ENCODE results near the gene ACSL5. TPM values are rescaled to one million over a fixed set of nuclear protein-coding genes. Genes with fewer than 3 reads are reported as not detected.
A peak's percentile ranks its signal among the peaks of the same experiment; 100 is the strongest.
"Not testable (repeated sequence)": the region's sequence is repeated elsewhere in the genome, so short reads cannot be mapped to it uniquely, and the experiment has no call there.

ACSL5 gene
- total RNA-seq, 1 experiment from 2014 or later = 0.81 TPM

DNA sequence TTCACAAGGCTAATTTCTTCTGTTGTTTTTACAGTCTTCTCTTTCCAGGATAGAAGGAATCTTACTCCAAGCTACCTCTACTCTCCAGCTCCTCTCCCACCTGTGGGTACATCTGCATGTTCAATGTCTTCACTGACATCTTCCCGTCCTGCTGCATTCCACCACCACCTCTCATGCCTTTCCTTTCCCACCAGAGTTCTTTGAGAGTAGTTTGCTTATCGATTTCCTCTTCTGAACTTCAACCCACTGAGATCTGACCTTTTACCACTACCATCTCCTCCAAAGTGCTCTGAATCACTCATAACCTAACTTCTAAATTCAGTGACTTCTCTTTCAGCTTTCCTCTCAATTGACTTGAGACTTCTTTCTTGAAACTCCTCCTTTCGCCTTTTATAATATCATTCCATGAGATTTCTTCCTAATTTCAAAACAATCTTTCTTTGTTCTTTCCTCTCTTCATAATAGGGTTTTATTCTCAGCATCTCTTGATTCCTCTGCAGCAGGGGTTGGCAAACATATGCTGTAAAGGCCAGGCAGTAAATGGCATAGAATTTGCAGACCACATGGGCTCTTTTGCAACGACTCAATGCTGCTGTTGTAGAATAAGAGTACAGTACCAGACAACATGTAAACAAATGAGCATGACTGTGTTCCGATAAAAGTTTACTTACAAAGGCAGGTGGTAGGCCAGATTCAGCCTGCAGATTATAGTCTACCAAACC is 22.1 kb downstream of the ACSL5 start:
- in situ Hi-C loops (cut with HindIII; ENCODE audit: low sequenced_read_pairs) = no loop called here
- DNase-seq (ENCODE audit: low spot score) = no peak

GRCh38 chr10:112397592-112397991 is 23.7 kb downstream of the ACSL5 start:
- in situ Hi-C loops (cut with HindIII; ENCODE audit: low sequenced_read_pairs) = no loop called here
- no peak for DNase-seq (ENCODE audit: low spot score)

- no peak for DNase-seq (ENCODE audit: low spot score)
- in situ Hi-C loops (cut with HindIII; ENCODE audit: low sequenced_read_pairs) = no loop called here
Observed at GRCh38 chr10:112402917-112403316, 29.0 kb downstream of the ACSL5 start.

DNA sequence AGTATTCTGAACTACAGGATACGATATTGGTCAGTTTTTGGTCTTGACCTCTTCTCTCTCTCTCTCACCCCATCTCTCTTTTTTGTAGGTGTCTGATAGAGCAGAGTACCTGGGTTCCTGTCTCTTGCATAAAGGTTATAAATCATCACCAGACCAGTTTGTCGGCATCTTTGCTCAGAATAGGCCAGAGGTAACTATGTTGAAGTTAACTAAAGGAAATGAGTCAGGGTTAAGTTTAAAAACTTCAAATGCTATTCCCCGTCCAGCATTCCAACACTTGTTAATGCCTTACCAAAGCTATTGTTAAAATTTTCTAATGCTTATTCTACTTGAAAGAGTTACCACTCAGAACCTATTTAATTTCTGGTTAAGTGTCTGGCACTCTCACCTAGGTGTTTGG is 30.7 kb downstream of the ACSL5 start:
- in situ Hi-C loops (cut with HindIII; ENCODE audit: low sequenced_read_pairs) = no loop called here
- no peak for DNase-seq (ENCODE audit: low spot score)

- in situ Hi-C loops (cut with HindIII; ENCODE audit: low sequenced_read_pairs) = not testable (repeated sequence)
Observed at GRCh38 chr10:112406806-112407205, 32.9 kb downstream of the ACSL5 start.

GRCh38 chr10:112407696-112408095 is 33.8 kb downstream of the ACSL5 start:
- no peak for DNase-seq (ENCODE audit: low spot score)
- in situ Hi-C loops (cut with HindIII; ENCODE audit: low sequenced_read_pairs) = no loop called here

More at GRCh38 chr10:112406806-112407205, 32.9 kb downstream of the ACSL5 start:
- not testable (repeated sequence) for DNase-seq (ENCODE audit: low spot score)

GRCh38 chr10:112409299-112409698 is 35.4 kb downstream of the ACSL5 start:
- in situ Hi-C loops (cut with HindIII; ENCODE audit: low sequenced_read_pairs) = no loop called here

DNA sequence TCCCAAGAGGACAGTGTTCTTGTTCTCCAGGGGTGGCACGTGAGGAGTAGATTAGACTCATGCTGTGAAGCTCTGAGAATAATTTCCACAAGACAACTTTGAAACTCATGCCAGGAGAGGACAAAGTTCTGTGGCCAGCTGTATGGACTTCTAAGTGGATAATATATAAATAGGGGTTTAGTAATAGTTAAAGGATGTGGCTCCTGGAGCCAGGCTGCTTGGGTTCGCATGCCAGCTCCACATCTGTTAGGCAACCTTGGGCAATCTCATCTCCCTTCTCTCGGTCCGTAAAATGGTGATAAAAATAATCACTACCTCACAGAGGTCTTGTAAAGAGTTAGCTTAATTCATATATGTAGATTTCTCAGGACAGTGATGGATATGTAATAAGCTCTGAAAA is 35.8 kb downstream of the ACSL5 start:
- in situ Hi-C loops (cut with HindIII; ENCODE audit: low sequenced_read_pairs) = no loop called here
- DNase-seq (ENCODE audit: low spot score) = no peak

More at GRCh38 chr10:112409299-112409698, 35.4 kb downstream of the ACSL5 start:
- no peak for DNase-seq (ENCODE audit: low spot score)

GRCh38 chr10:112412696-112413095 is 38.8 kb downstream of the ACSL5 start:
- no peak for DNase-seq (ENCODE audit: low spot score)
- in situ Hi-C loops (cut with HindIII; ENCODE audit: low sequenced_read_pairs) = no loop called here

DNA sequence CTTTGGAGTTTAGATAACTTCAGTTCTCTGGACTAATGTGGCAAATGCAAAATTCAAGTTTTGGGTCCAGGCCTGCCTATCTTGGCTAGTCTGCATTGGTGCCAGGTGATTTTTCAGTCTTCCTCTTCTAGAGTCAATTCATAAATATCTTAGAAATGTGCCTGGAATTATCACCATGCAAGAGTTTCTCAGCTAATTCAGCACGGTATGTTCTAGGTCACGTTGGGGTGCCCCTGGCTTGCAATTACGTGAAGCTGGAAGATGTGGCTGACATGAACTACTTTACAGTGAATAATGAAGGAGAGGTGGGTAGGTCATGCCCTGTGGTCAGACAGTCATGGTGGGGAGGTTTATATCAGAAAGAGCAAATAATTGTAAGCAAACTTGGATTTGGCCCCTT is 47.8 kb downstream of the ACSL5 start:
- in situ Hi-C loops (cut with HindIII; ENCODE audit: low sequenced_read_pairs) = no loop called here
- DNase-seq (ENCODE audit: low spot score) = no peak

DNA sequence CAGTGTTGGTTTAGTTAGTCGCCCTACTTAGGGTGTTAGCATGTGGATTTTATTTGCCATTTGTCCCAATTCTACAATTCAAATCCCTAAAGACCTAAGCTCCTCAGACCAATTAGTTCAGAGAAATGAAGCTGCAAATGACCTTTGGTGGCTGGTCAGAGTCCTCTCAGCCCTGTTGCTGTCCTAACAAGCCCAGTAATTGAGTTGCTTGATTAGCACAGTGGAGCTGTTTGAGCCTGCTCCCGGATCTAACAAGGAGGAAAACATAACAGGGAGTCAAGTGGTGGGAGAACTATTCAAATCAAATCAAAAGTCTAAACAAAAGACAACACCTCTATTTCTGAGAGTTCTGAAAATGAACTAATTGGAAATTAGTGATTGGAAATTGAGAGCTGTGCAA is 50.7 kb downstream of the ACSL5 start:
- no peak for DNase-seq (ENCODE audit: low spot score)
- in situ Hi-C loops (cut with HindIII; ENCODE audit: low sequenced_read_pairs) = no loop called here

- in situ Hi-C loops (cut with HindIII; ENCODE audit: low sequenced_read_pairs) = no loop called here
- no peak for DNase-seq (ENCODE audit: low spot score)
Observed at GRCh38 chr10:112426111-112426510, 52.2 kb downstream of the ACSL5 start.

DNA sequence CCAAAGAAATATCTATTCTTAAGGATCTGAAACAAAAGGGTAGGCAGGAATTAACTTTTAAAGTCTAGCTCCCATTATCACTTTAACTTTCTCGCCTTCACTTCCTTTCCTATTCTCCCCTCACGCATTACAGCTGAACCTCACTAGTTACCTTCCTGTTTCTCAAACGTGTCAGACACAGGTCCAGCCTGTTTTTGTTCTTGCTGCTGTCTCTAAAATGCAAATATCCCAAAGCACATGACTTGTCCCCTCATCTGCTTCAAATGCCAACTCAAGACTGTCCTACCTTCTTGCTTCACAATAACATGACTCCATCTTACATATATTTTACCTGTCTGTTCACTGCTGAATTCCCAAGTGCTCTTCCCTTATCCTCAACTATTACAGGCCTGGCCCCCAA is 55.2 kb downstream of the ACSL5 start:
- in situ Hi-C loops (cut with HindIII; ENCODE audit: low sequenced_read_pairs) = no loop called here
- no peak for DNase-seq (ENCODE audit: low spot score)

- DNase-seq (ENCODE audit: low spot score) = no peak
Observed at GRCh38 chr10:112429654-112430230, 55.8 kb downstream of the ACSL5 start.

DNA sequence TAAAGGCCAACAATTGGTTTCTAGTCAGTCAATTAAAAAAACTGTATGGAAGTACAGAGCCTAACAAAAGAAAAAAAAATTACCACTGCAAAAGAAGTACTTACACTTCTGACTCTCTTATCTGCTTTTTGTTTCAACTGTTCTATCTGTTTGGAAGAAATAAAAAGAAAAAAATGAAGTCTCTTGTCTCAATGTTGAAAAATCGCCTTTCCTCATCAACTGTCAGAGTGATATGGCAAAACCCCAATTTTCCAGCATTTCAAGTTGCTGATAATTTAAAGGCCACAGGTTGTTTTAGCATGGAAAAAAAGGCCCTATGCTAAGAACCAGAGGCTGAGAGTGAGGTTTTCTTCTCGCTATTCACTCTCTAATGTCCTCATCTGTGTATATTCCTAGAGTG is 59.2 kb downstream of the ACSL5 start:
- in situ Hi-C loops (cut with HindIII; ENCODE audit: low sequenced_read_pairs) = no loop called here
- DNase-seq (ENCODE audit: low spot score) = no peak

More at GRCh38 chr10:112429654-112430230, 55.8 kb downstream of the ACSL5 start:
- in situ Hi-C loops (cut with HindIII; ENCODE audit: low sequenced_read_pairs) = no loop called here

- DNase-seq (ENCODE audit: low spot score) = peak; percentile 19
- in situ Hi-C loops (cut with HindIII; ENCODE audit: low sequenced_read_pairs) = no loop called here
Observed at GRCh38 chr10:112434988-112435619, 61.2 kb downstream of the ACSL5 start.

DNA sequence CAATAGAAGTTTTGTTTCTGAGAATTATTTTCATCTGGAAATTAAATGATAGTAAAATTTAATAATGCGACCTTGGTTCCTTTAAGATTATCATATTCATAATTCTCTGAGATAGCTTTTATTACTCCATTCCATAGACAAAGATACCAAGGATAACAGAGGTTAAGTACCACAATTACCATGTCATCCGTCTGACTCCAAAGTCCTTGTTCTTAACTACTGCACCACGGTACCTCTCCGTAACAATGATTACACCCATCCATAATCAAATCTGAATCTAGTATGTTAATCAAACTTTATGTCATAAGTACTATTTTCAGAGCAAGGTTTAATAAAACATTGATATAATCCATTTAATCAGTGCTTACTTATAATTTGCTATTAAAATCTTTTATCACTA is 64.4 kb downstream of the ACSL5 start:
- in situ Hi-C loops (cut with HindIII; ENCODE audit: low sequenced_read_pairs) = no loop called here
- no peak for DNase-seq (ENCODE audit: low spot score)

DNA sequence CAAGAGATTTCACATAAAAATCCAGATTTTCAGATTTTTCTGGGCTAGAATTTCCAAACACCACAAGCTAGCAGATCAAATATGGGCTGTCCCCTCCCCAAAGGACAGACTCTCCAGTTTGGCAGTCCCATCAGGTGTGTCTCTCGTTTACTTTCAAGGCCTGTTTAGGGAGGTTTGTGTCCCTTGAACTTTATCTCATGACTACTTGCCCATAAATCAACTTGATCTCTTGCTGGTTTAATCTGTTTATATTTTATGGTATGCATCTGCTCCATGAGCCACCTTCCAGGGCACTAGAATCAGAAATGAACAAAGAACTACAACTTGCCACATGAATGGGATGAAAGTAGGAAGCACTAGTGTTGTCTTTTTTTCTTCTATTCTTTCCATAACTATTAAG is 67.6 kb downstream of the ACSL5 start:
- DNase-seq (ENCODE audit: low spot score) = no peak
- in situ Hi-C loops (cut with HindIII; ENCODE audit: low sequenced_read_pairs) = no loop called here

GRCh38 chr10:112442063-112442462 is 68.1 kb downstream of the ACSL5 start:
- in situ Hi-C loops (cut with HindIII; ENCODE audit: low sequenced_read_pairs) = no loop called here
- no peak for DNase-seq (ENCODE audit: low spot score)

DNA sequence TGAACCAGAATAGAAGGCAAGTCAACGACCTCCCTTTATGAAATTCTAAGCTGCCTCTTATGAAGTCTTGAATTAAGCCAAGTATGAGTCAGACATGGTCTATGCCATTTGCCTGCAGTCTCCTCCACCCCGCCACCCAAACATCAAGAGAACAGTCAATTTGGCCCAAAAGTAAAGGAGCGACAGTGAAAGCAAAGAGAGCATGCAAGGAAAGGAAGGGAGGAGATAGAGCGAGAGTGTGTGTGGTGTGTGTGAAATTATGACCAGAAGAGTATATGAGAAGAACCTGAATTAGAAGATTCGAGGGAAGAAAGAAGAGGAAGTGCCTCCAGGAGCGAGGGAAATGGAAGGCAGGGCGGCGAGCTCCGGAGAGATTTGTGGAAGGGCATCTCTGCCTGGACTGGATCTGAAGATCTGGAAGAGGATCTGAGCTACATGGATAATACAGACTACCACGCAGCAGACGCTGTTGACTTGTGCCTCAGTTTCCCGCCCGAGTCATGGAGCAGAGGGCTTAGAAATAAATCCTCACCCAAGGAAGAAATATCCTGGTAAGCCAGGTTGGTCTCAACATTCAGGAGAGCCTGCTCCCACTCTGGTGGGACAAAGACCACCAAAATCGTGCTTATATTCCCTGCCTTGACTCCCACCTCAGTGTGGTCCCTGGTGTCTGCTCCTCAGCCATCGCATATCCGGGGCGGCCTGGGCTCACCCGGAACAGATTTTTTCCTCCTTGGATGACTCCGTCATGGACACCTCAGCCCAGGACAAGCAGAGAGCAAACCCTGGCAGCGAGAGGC is 72.3 kb downstream of the ACSL5 start:
- in situ Hi-C loops (cut with HindIII; ENCODE audit: low sequenced_read_pairs) = no loop called here

More for the DNA sequence above, 72.3 kb downstream of the ACSL5 start:
- DNase-seq (ENCODE audit: low spot score) = peak; percentile 2

All from G401 (cell line).